ENCODE measurements around the gene ZDHHC24. TPM values are rescaled to one million over a fixed set of nuclear protein-coding genes. Genes with fewer than 3 reads are reported as not detected.

ZDHHC24 gene
- total RNA-seq, 2 experiments from 2014 or later: 11.9 to 35.1 TPM

DNA sequence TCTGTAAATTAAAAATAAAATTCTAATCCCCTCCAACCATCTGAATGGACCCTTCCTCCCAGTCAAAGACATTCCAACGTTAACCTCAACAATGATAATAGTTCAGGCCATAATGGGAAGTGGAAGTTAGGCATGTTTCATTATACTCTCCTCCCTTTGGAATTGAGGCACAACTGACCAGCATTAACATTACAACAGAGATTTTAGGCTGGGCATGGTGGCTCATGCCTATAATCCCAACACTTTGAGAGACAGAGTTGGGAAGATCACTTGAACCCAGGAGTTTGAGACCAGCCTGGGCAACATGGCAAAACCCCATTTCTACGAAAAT, 25.0 kb upstream of the ZDHHC24 start:
- no peaks in the 10 kb centered on the region for H3K4me1 ChIP-seq (ENCODE audit: insufficient read depth, low read length, poor library complexity, severe bottlenecking)
- H3K9me2 ChIP-seq (ENCODE audit: insufficient read depth, low read length): no peaks in the 10 kb centered on the region
- no peak overlapping the region for H2AFZ ChIP-seq (ENCODE audit: low read length)
- H3K36me3 ChIP-seq (ENCODE audit: insufficient read depth, low read length): no peaks in the 10 kb centered on the region
- H3K9me3 ChIP-seq (ENCODE audit: low read length): no peaks in the 10 kb centered on the region
- DNase-seq (ENCODE audit: low spot score): no peak
- ChIA-PET CTCF (ENCODE audit: unreplicated experiment) (no interaction called here), POLR2A (no interaction called here)
- BruUV-seq (replicated peaks): no TSS peak
- no peaks in the 10 kb centered on the region for H4K20me1 ChIP-seq (ENCODE audit: insufficient read depth, low read length)
- TF ChIP-seq CTCF (conservative IDR thresholded peaks at IDR 0.05; ENCODE audit: low read length) (no peak), EZH2phosphoT487 (IDR thresholded peaks at IDR 0.05; ENCODE audit: borderline replicate concordance, low read depth, low read length) (no peak)
- intact Hi-C loops (cut with micrococcal nuclease; ENCODE audit: unreplicated experiment): no loop called here
- H3K4me3 ChIP-seq (ENCODE audit: low read depth, low read length, poor library complexity, severe bottlenecking): no peak overlapping the region
- no peak overlapping the region for H3K27ac ChIP-seq (ENCODE audit: low read depth, low read length, poor library complexity, severe bottlenecking)
- H3K79me2 ChIP-seq (ENCODE audit: insufficient read depth, low read depth, low read length): no peaks in the 10 kb centered on the region
- no peak overlapping the region for H3K4me2 ChIP-seq (ENCODE audit: low read length)

GRCh38 chr11:66570079-66570849, 24.4 kb upstream of the ZDHHC24 start:
- TF ChIP-seq CTCF (conservative IDR thresholded peaks at IDR 0.05; ENCODE audit: low read length): no peak
- no peak for TF ChIP-seq EZH2phosphoT487 (IDR thresholded peaks at IDR 0.05; ENCODE audit: borderline replicate concordance, low read depth, low read length)
- POLR2A ChIA-PET: interaction anchor here (0.7 kb wide), 1 partner anchor 16 kb away, joined by 3 read pairs; no protein-coding TSS in a partner anchor
- H3K4me2 ChIP-seq (ENCODE audit: low read length): no peak overlapping the region
- no peaks in the 10 kb centered on the region for H3K9me3 ChIP-seq (ENCODE audit: low read length)
- BruUV-seq (replicated peaks): no TSS peak
- intact Hi-C loops (cut with micrococcal nuclease; ENCODE audit: unreplicated experiment): no loop called here
- no peak overlapping the region for H2AFZ ChIP-seq (ENCODE audit: low read length)
- CTCF ChIA-PET (ENCODE audit: unreplicated experiment): no interaction called here
- no peak for DNase-seq (ENCODE audit: low spot score)
- no peaks in the 10 kb centered on the region for H3K4me1 ChIP-seq (ENCODE audit: insufficient read depth, low read length, poor library complexity, severe bottlenecking)
- H4K20me1 ChIP-seq (ENCODE audit: insufficient read depth, low read length): no peaks in the 10 kb centered on the region
- no peaks in the 10 kb centered on the region for H3K9me2 ChIP-seq (ENCODE audit: insufficient read depth, low read length)
- H3K36me3 ChIP-seq (ENCODE audit: insufficient read depth, low read length): no peaks in the 10 kb centered on the region
- H3K4me3 ChIP-seq (ENCODE audit: low read depth, low read length, poor library complexity, severe bottlenecking): no peak overlapping the region
- H3K27ac ChIP-seq (ENCODE audit: low read depth, low read length, poor library complexity, severe bottlenecking): no peak overlapping the region
- H3K79me2 ChIP-seq (ENCODE audit: insufficient read depth, low read depth, low read length): no peaks in the 10 kb centered on the region

DNA sequence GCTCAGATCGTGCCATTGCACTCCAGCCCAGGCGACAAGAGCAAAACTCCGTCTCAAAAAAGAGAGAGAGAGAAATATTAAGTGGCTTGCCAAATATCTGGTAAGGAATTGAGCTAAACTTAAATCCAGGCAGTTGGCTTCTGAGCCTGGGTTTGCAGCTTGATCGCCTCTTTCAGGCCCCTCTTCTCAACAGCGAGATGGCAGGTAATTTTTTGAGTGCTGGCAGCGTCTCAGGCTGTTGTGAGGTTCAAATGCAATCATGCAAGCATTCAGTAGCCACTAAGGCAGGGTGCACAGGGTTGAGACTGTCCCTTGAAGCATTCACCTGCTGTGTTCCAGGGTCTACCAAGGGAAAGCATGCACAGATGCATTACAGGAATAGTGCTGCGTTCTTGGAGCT, 23.2 kb upstream of the ZDHHC24 start:
- no peak for DNase-seq (ENCODE audit: low spot score)
- Histone ChIP-seq H2AFZ (ENCODE audit: low read length) (no peak overlapping the region), H4K20me1 (ENCODE audit: insufficient read depth, low read length) (no peaks in the 10 kb centered on the region), H3K27ac (ENCODE audit: low read depth, low read length, poor library complexity, severe bottlenecking) (no peak overlapping the region), H3K36me3 (ENCODE audit: insufficient read depth, low read length) (no peaks in the 10 kb centered on the region), H3K9me2 (ENCODE audit: insufficient read depth, low read length) (no peaks in the 10 kb centered on the region), H3K9me3 (ENCODE audit: low read length) (no peaks in the 10 kb centered on the region), H3K79me2 (ENCODE audit: insufficient read depth, low read depth, low read length) (no peaks in the 10 kb centered on the region), H3K4me1 (ENCODE audit: insufficient read depth, low read length, poor library complexity, severe bottlenecking) (no peaks in the 10 kb centered on the region), H3K4me3 (ENCODE audit: low read depth, low read length, poor library complexity, severe bottlenecking) (no peak overlapping the region), H3K4me2 (ENCODE audit: low read length) (no peak overlapping the region)
- no TSS peak for BruUV-seq (replicated peaks)
- TF ChIP-seq EZH2phosphoT487 (IDR thresholded peaks at IDR 0.05; ENCODE audit: borderline replicate concordance, low read depth, low read length) (no peak), CTCF (conservative IDR thresholded peaks at IDR 0.05; ENCODE audit: low read length) (no peak)
- CTCF ChIA-PET (ENCODE audit: unreplicated experiment): no interaction called here
- intact Hi-C loops (cut with micrococcal nuclease; ENCODE audit: unreplicated experiment): no loop called here
- POLR2A ChIA-PET: interaction anchor here (0.6 to 0.7 kb wide), 2 partner anchors 82 to 320 kb away, joined by 3 read pairs; no protein-coding TSS in a partner anchor

Measured in OCI-LY7 (cell line).